A673 (cell line): ENCODE measurements around the gene ABHD15.

ENCODE experiments used
- CTCF ChIP-seq: fragments of 300-800, 200-600 bp; sonication (generic); conservative IDR thresholded peaks from 2 replicates; pipeline ENCODE4 v1.5.1; 2017; ENCODE audit warnings: low read depth, mild to moderate bottlenecking, antibody characterized with exemption, low read length, moderate library complexity, mixed read lengths
- EZH2 ChIP-seq: fragments of 200-600 bp; sonication (generic); IDR thresholded peaks from 2 replicates; pipeline ENCODE4 v1.6.1; 2017; ENCODE audit warnings: borderline replicate concordance, low read depth, mild to moderate bottlenecking, mixed read lengths, antibody characterized with exemption, low read length; ENCODE audit not compliant: poor library complexity, severe bottlenecking

DNA sequence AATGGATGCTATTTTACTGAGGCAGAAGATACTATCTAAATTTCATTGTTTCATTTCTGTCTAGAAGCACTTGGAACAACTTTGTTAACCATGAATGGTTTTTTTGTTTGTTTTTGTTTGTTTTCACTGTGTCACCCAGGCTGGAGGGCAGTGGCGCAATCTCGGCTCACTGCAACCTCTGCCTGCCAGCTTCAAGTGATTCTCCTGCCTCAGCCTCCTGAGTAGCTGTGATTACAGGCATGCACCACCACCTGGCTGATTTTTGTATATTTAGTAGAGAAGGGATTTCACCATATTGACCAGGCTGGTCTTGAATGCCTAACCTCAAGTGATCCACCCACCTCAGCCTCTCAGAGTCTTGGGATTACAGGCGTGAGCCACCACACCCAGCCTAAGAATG lies 40.5 kb downstream of the ABHD15 start:
- TF ChIP-seq CTCF, result no peak
- no peak for TF ChIP-seq EZH2
